Esophagus (tissue), 2 donors: ENCODE results near the gene B3GNT7. TPM values are rescaled to one million over a fixed set of nuclear protein-coding genes. Genes with fewer than 3 reads are reported as not detected.

Source experiments
- H3K27ac ChIP-seq, 2 donors: one replicate each; pipeline ENCODE4 v1.5.1; 2013; ENCODE audit warnings: low read depth in 2 of 2, mild to moderate bottlenecking in 2 of 2, inconsistent platforms in 1 of 2, low read length in 1 of 2, moderate library complexity in 1 of 2
- H3K27me3 ChIP-seq, 2 donors: one replicate each; pipeline ENCODE4 v1.6.1; 2013; ENCODE audit warnings: low read length in 2 of 2, control low read depth in 1 of 2, mild to moderate bottlenecking in 1 of 2; ENCODE audit not compliant: insufficient read depth in 2 of 2, control insufficient read depth in 1 of 2
- H3K36me3 ChIP-seq, 2 donors: one replicate each; pipeline ENCODE4 v1.6.1; 2013; ENCODE audit warnings: low read length in 1 of 2; ENCODE audit not compliant: control insufficient read depth in 2 of 2, insufficient read depth in 2 of 2
- H3K4me1 ChIP-seq, 2 donors: one replicate each; pipeline ENCODE4 v1.6.1; 2013; ENCODE audit warnings: low read length in 1 of 2; ENCODE audit not compliant: control insufficient read depth in 2 of 2, insufficient read depth in 2 of 2
- H3K4me3 ChIP-seq, 2 donors: one replicate each; pipeline ENCODE4 v1.5.1; 2013; ENCODE audit warnings: low read length in 2 of 2, mild to moderate bottlenecking in 2 of 2, low read depth in 1 of 2, moderate library complexity in 1 of 2
- H3K9me3 ChIP-seq, 2 donors: one replicate each; pipeline ENCODE4 v1.6.1; 2013; ENCODE audit warnings: mild to moderate bottlenecking in 2 of 2, low read depth in 1 of 2, low read length in 1 of 2, moderate library complexity in 1 of 2; ENCODE audit not compliant: control insufficient read depth in 2 of 2, insufficient read depth in 1 of 2
- WGBS, 2 donors: extraction: QIAGEN DNeasy Blood & Tissue Kit; methylation state at CpG; one replicate each; pipeline ENCODE4 v1.1.7; 2013; 5-methylcytosine and 5-hydroxymethylcytosine counted together
- polyA plus RNA-seq, 2 donors: library from polyadenylated mRNA; stranded (reverse); fragments of 200-250 nt; gene quantifications; one replicate each; pipeline ENCODE4 v1.2.3, GENCODE V29; 2013
- donor health status: healthy with polysubstance abuse.
- donor health status: Bipolar disorder and iron deficiency.

B3GNT7 gene
- polyA plus RNA-seq, 2 donors, result 1.6 to 1.9 TPM

DNA sequence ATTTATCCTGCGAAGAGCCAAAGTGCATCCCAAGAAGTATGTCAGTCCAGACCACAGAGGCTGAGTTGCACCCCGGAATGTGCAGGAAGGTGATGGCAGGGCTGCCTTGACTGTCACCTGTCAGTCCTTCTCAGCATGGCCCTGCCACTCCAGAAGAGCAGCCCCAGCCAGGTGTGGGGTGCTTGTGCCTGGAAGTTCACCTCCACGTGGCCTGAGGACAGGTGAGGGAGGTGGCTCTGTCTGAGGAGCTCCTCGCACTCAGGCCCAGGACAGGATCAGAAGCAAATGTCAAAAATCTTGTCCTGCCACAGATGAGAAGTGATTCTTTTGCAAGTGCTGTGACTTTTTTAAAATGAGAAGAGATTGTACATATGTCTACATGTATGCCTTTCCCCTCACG lies 31.4 kb upstream of the B3GNT7 start:
- no peaks in the 10 kb centered on the region for H3K27me3 ChIP-seq
- 87 to 89% methylated on average over 5 of the region's 5 CpGs for WGBS, 2 donors
- H3K9me3 ChIP-seq, result no peaks in the 10 kb centered on the region
- peaks cover 0 to 3% of the 10 kb centered on the region in 2 donors for H3K36me3 ChIP-seq
- no peak overlapping the region for H3K27ac ChIP-seq
- no peak overlapping the region for H3K4me3 ChIP-seq
- peaks cover 0 to 2% of the 10 kb centered on the region in 2 donors for H3K4me1 ChIP-seq

GRCh38 chr2:231364961-231365810 lies 30.3 kb upstream of the B3GNT7 start:
- Histone ChIP-seq H3K9me3 (no peaks in the 10 kb centered on the region), H3K36me3 (peaks cover 0 to 3% of the 10 kb centered on the region in 2 donors), H3K4me1 (peaks cover 0 to 2% of the 10 kb centered on the region in 2 donors), H3K27me3 (no peaks in the 10 kb centered on the region), H3K27ac (no peak overlapping the region), H3K4me3 (no peak overlapping the region)
- 52 to 65% methylated on average over 22 of the region's 22 CpGs for WGBS, 2 donors

GRCh38 chr2:231367178-231367577 lies 28.3 kb upstream of the B3GNT7 start:
- WGBS, 2 donors, result 88 to 96% methylated on average over 8 of the region's 8 CpGs
- Histone ChIP-seq H3K4me3 (no peak overlapping the region), H3K27ac (no peak overlapping the region), H3K36me3 (no peaks in the 10 kb centered on the region), H3K27me3 (no peaks in the 10 kb centered on the region), H3K4me1 (peaks cover 0 to 2% of the 10 kb centered on the region in 2 donors), H3K9me3 (no peaks in the 10 kb centered on the region)

GRCh38 chr2:231369580-231370428 lies 25.7 kb upstream of the B3GNT7 start:
- no peaks in the 10 kb centered on the region for H3K4me1 ChIP-seq
- no peak overlapping the region for H3K4me3 ChIP-seq
- H3K27ac ChIP-seq, result no peak overlapping the region
- H3K27me3 ChIP-seq, result no peaks in the 10 kb centered on the region
- WGBS, 2 donors, result 83 to 86% methylated on average over 23 of the region's 23 CpGs
- no peaks in the 10 kb centered on the region for H3K36me3 ChIP-seq
- H3K9me3 ChIP-seq, result no peaks in the 10 kb centered on the region

DNA sequence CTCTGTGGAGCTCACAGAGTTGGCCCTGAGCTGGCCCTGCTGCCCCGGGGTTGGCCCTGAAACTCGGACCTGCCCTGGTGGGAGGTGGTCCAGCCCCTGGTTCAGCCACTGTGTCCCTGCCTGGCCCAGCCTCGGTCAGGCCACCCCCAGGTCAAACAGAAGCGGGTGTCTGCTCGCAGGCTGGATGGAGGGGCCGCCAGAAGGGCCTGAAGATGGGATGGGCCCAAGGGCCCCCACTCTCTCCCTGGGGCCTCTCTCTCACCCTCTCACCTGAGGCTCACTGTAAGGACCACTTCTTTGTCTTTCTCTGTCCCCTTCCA lies 25.1 kb upstream of the B3GNT7 start:
- Histone ChIP-seq H3K27ac (no peak overlapping the region), H3K4me1 (no peaks in the 10 kb centered on the region), H3K4me3 (no peak overlapping the region), H3K36me3 (no peaks in the 10 kb centered on the region), H3K9me3 (no peaks in the 10 kb centered on the region), H3K27me3 (no peaks in the 10 kb centered on the region)
- 68 to 86% methylated on average over 4 to 6 of the region's 6 CpGs for WGBS, 2 donors

- no peak overlapping the region for H3K27ac ChIP-seq
- WGBS, 2 donors, result 88% methylated on average over 21 of the region's 21 CpGs
Observed at GRCh38 chr2:231370749-231371429, 24.6 kb upstream of the B3GNT7 start.

DNA sequence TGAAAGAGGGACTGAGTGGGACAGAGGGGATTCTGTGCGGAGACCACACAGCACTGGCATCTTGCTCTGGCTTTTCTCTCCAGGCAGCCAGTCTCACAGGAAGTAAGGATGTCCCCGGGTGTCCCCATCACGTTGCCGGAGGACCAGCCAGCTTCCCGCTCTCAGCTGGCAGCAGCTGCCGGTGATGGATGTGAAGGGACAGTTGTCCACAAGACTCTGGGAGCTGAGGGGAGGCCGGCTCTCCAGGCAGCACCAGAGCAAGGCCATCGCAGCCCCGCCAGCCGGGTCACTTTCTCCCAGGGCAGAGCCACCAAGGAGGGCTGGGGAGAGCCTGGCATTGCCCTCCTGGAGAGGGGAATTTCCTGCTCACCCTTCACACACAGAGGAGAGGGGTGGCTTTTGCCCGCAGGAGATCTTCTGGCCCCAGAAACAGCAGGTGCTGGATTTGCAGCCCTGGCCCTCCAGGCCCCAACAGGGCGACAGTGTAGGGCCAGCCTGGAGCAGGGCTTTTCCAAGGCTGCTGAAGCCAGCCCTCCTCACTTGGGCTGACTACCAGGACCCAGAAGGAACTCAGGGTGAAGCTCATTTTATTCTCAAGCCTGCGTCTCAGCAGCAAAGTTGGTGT lies 24.0 kb upstream of the B3GNT7 start:
- Histone ChIP-seq H3K4me1 (no peaks in the 10 kb centered on the region), H3K27ac (no peak overlapping the region), H3K27me3 (no peaks in the 10 kb centered on the region), H3K36me3 (no peaks in the 10 kb centered on the region), H3K9me3 (no peaks in the 10 kb centered on the region), H3K4me3 (no peak overlapping the region)
- WGBS, 2 donors, result 88 to 89% methylated on average over 13 of the region's 13 CpGs

More at GRCh38 chr2:231370749-231371429, 24.6 kb upstream of the B3GNT7 start:
- H3K36me3 ChIP-seq, result no peaks in the 10 kb centered on the region
- H3K4me3 ChIP-seq, result no peak overlapping the region
- no peaks in the 10 kb centered on the region for H3K9me3 ChIP-seq
- no peaks in the 10 kb centered on the region for H3K27me3 ChIP-seq
- H3K4me1 ChIP-seq, result no peaks in the 10 kb centered on the region

- Histone ChIP-seq H3K4me3 (no peak overlapping the region), H3K9me3 (no peaks in the 10 kb centered on the region), H3K4me1 (no peaks in the 10 kb centered on the region), H3K36me3 (no peaks in the 10 kb centered on the region), H3K27ac (no peak overlapping the region), H3K27me3 (no peaks in the 10 kb centered on the region)
- WGBS, 2 donors, result 87 to 92% methylated on average over 7 of the region's 7 CpGs
Observed at GRCh38 chr2:231372326-231372725, 23.2 kb upstream of the B3GNT7 start.

DNA sequence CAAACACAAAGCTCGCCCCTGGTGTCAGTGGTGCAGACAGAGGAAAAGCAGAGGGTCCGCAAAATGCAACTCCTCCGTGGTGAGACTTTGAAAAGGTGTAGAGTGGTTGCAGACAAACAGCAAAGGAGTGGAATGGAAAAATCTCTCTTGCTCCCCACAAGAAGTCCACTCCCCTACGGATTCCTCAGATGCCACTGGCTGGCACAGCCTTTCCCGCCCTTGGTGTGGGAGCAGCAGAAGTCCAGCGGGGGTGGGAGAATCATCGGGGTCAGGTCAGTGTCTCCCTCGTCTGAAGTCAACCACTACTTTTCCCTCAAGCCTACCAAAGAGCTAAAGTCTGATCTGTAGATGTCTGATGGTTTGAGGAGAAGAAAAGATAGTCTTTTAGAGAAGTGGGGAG lies 22.3 kb upstream of the B3GNT7 start:
- Histone ChIP-seq H3K27me3 (no peaks in the 10 kb centered on the region), H3K4me3 (no peak overlapping the region), H3K4me1 (no peaks in the 10 kb centered on the region), H3K27ac (no peak overlapping the region), H3K36me3 (no peaks in the 10 kb centered on the region), H3K9me3 (no peaks in the 10 kb centered on the region)
- WGBS, 2 donors, result 89 to 91% methylated on average over 8 of the region's 8 CpGs
